ENCODE data around the gene BTRC.
"Not testable (repeated sequence)": the region's sequence is repeated elsewhere in the genome, so short reads cannot be mapped to it uniquely, and the experiment has no call there.

The BTRC gene

GRCh38 chr10:101388676-101389276 lies 34.8 kb downstream of the BTRC start:
- DNase-seq, result no peak

GRCh38 chr10:101389532-101389931 lies 35.6 kb downstream of the BTRC start:
- not testable (repeated sequence) for DNase-seq

GRCh38 chr10:101389986-101390531 lies 36.1 kb downstream of the BTRC start:
- no peak for DNase-seq

- no peak for DNase-seq
These were observed 39.4 kb downstream of the BTRC start for GRCh38 chr10:101393378-101393777.

- no peak for DNase-seq
These were observed 40.7 kb downstream of the BTRC start for GRCh38 chr10:101394524-101395133.

GRCh38 chr10:101397140-101397539 lies 43.2 kb downstream of the BTRC start:
- DNase-seq, result no peak

- no peak for DNase-seq
These were observed 46.6 kb downstream of the BTRC start for GRCh38 chr10:101400585-101400984.

- DNase-seq, result no peak
These were observed 48.7 kb downstream of the BTRC start for GRCh38 chr10:101402711-101403110.

GRCh38 chr10:101403161-101403560 lies 49.2 kb downstream of the BTRC start:
- no peak for DNase-seq

GRCh38 chr10:101405001-101405400 lies 51.0 kb downstream of the BTRC start:
- no peak for DNase-seq

GRCh38 chr10:101411598-101411997 lies 57.6 kb downstream of the BTRC start:
- DNase-seq, result no peak

- DNase-seq, result no peak
These were observed 60.1 kb downstream of the BTRC start for GRCh38 chr10:101414034-101414433.

GRCh38 chr10:101415884-101416283 lies 61.9 kb downstream of the BTRC start:
- DNase-seq, result no peak

GRCh38 chr10:101421967-101422366 lies 68.0 kb downstream of the BTRC start:
- not testable (repeated sequence) for DNase-seq

- DNase-seq, result no peak
These were observed 71.6 kb downstream of the BTRC start for GRCh38 chr10:101425535-101425934.

GRCh38 chr10:101428036-101428435 lies 74.1 kb downstream of the BTRC start:
- DNase-seq, result no peak

- DNase-seq, result no peak
These were observed 75.5 kb downstream of the BTRC start for GRCh38 chr10:101429423-101429822.

- DNase-seq, result no peak
These were observed 82.3 kb downstream of the BTRC start for GRCh38 chr10:101436302-101436701.

GRCh38 chr10:101438881-101439391 lies 85.0 kb downstream of the BTRC start:
- DNase-seq, result peak; percentile 58

GRCh38 chr10:101441541-101442455 lies 87.8 kb downstream of the BTRC start:
- DNase-seq, result peak; percentile 59

- no peak for DNase-seq
These were observed 88.5 kb downstream of the BTRC start for GRCh38 chr10:101442456-101442800.

GRCh38 chr10:101444058-101444898 lies 90.3 kb downstream of the BTRC start:
- no peak for DNase-seq

- DNase-seq, result no peak
These were observed 92.1 kb downstream of the BTRC start for GRCh38 chr10:101446071-101446470.

Data from NCI-H446 treated with DMSO at 0.1 percent for 48 hours (cell line).